MM.1S (cell line): Measurements from ENCODE around the gene KCNK4.

ENCODE experiments used
- DNase-seq: peaks from one replicate; pipeline ENCODE4 v3.0.0-alpha.2; 2015
- H2AFZ ChIP-seq: fragments of 300-600 bp; sonication (generic); 2 replicates; pipeline ENCODE4 v1.6.0; 2016; ENCODE audit warnings: antibody characterized with exemption, low read length
- H3F3A ChIP-seq: fragments of 300-600 bp; sonication (generic); 2 replicates; pipeline ENCODE4 v1.6.1; 2016; ENCODE audit warnings: mild to moderate bottlenecking, antibody characterized with exemption, low read length, moderate library complexity, mixed read lengths; ENCODE audit not compliant: insufficient read depth
- H3K27ac ChIP-seq: fragments of 300-600 bp; sonication (generic); 2 replicates; pipeline ENCODE4 v1.5.1; 2016; ENCODE audit warnings: mild to moderate bottlenecking, low read length
- H3K27me3 ChIP-seq: fragments of 300-600 bp; sonication (generic); replicated peaks from 2 replicates; pipeline ENCODE4 v1.6.0; 2016; ENCODE audit warnings: low read length; ENCODE audit not compliant: insufficient read depth
- H3K36me3 ChIP-seq: fragments of 300-600 bp; sonication (generic); replicated peaks from 2 replicates; pipeline ENCODE4 v1.6.1; 2016; ENCODE audit warnings: mild to moderate bottlenecking, low read length, mixed read lengths; ENCODE audit not compliant: insufficient read depth
- H3K4me1 ChIP-seq: fragments of 300-600 bp; sonication (generic); 2 replicates; pipeline ENCODE4 v1.6.1; 2016; ENCODE audit warnings: low read length, mixed read lengths
- H3K4me2 ChIP-seq: fragments of 300-600 bp; sonication (generic); 2 replicates; pipeline ENCODE4 v1.6.0; 2016; ENCODE audit warnings: low read depth, low read length
- H3K4me3 ChIP-seq: fragments of 300-600 bp; sonication (generic); 2 replicates; pipeline ENCODE4 v1.5.1; 2016; ENCODE audit warnings: low read length, mixed read lengths
- H3K79me2 ChIP-seq: fragments of 300-600 bp; sonication (generic); 2 replicates; pipeline ENCODE4 v1.6.1; 2016; ENCODE audit warnings: mixed run types, low read length, mixed read lengths
- H3K9ac ChIP-seq: fragments of 300-600 bp; sonication (generic); 2 replicates; pipeline ENCODE4 v1.6.1; 2016; ENCODE audit warnings: low read length, mixed read lengths
- H3K9me2 ChIP-seq: fragments of 300-600 bp; sonication (generic); replicated peaks from 2 replicates; pipeline ENCODE4 v1.6.1; 2016; ENCODE audit warnings: mild to moderate bottlenecking, low read length, mixed read lengths; ENCODE audit not compliant: insufficient read depth
- H3K9me3 ChIP-seq: fragments of 300-600 bp; sonication (generic); replicated peaks from 2 replicates; pipeline ENCODE4 v1.6.1; 2016; ENCODE audit warnings: mild to moderate bottlenecking, low read length, mixed read lengths; ENCODE audit not compliant: insufficient read depth
- H4K20me1 ChIP-seq: fragments of 300-600 bp; sonication (generic); 2 replicates; pipeline ENCODE4 v1.6.1; 2016; ENCODE audit warnings: mild to moderate bottlenecking, low read length, moderate library complexity, mixed read lengths; ENCODE audit not compliant: insufficient read depth
- CTCF ChIP-seq: fragments of 300-600 bp; sonication (generic); IDR thresholded peaks from 2 replicates; pipeline ENCODE4 v1.5.1; 2016; ENCODE audit warnings: antibody characterized with exemption, low read length, mixed read lengths
- EZH2 ChIP-seq: fragments of 300-600 bp; sonication (generic); optimal IDR thresholded peaks from 2 replicates; pipeline ENCODE3; 2017; ENCODE audit warnings: low read depth, mild to moderate bottlenecking, antibody characterized with exemption, low read length, mixed read lengths
- EZH2phosphoT487 ChIP-seq: fragments of 300-600 bp; sonication (generic); IDR thresholded peaks from 2 replicates; pipeline ENCODE4 v1.6.1; 2018; ENCODE audit warnings: antibody characterized with exemption, low read length

KCNK4 gene

DNA sequence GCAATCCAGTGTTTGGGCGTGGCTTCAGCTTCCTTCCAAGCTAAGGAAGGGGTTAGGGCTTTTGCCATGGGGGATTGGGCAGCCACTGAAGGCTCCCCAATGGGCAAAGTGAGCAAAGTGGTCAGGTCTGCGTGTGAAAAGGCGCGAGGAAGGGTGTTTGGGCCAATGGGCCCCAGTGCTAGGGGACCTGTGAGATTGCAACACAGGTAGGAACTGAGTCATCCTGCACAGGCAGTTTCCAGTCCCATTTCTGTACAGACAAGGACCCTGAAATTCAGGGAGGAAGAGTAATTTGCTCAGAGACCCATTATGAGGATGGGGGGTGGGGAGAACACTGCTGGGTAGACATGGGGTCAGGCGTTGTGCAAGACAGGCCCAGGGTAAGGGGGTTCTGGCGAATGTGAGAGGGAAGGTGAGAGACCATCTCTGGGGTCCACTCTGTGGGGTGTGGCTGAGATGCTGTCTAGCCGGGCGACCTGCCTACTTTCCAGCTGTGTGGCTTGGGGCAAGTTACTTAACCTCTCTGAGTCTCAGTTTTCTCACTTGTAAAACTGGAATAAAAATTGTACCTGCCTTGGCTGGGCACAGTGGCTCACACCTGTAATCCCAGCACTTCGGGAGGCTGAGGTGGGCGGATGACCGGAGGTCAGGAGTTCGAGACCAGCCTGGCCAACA, 56.2 kb downstream of the KCNK4 start:
- Histone ChIP-seq H3K27me3 (no peaks in the 10 kb centered on the region), H3F3A (0 out of 2 replicates have a peak, but pooled peaks cover 1% of the 10 kb centered on the region), H2AFZ (no peak overlapping the region), H3K9me2 (no peaks in the 10 kb centered on the region), H3K4me1 (no peaks in the 10 kb centered on the region), H3K9me3 (no peaks in the 10 kb centered on the region), H3K4me2 (no peak overlapping the region), H4K20me1 (no peaks in the 10 kb centered on the region), H3K27ac (no peak overlapping the region), H3K79me2 (peaks cover 12% of the 10 kb centered on the region; the same call in 1 of the 2 replicates), H3K36me3 (no peaks in the 10 kb centered on the region), H3K4me3 (no peak overlapping the region), H3K9ac (no peak overlapping the region)
- TF ChIP-seq EZH2 (no peak), EZH2phosphoT487 (no peak), CTCF (no peak)
- no peak for DNase-seq

GRCh38 chr11:64348383-64349024, 57.4 kb downstream of the KCNK4 start:
- no peak overlapping the region for H3K9ac ChIP-seq
- no peak for TF ChIP-seq EZH2phosphoT487
- no peak for TF ChIP-seq EZH2
- no peak for TF ChIP-seq CTCF
- H3K4me3 ChIP-seq, result no peak overlapping the region
- no peak overlapping the region for H2AFZ ChIP-seq
- no peaks in the 10 kb centered on the region for H3K9me3 ChIP-seq
- no peaks in the 10 kb centered on the region for H3K27me3 ChIP-seq
- no peak overlapping the region for H3K4me2 ChIP-seq
- no peak overlapping the region for H3K27ac ChIP-seq
- no peaks in the 10 kb centered on the region for H3K36me3 ChIP-seq
- H3K79me2 ChIP-seq, result peaks cover 5% of the 10 kb centered on the region; the same call in 1 of the 2 replicates
- no peak for DNase-seq
- H4K20me1 ChIP-seq, result no peaks in the 10 kb centered on the region
- no peaks in the 10 kb centered on the region for H3K9me2 ChIP-seq
- no peaks in the 10 kb centered on the region for H3F3A ChIP-seq
- no peaks in the 10 kb centered on the region for H3K4me1 ChIP-seq

DNA sequence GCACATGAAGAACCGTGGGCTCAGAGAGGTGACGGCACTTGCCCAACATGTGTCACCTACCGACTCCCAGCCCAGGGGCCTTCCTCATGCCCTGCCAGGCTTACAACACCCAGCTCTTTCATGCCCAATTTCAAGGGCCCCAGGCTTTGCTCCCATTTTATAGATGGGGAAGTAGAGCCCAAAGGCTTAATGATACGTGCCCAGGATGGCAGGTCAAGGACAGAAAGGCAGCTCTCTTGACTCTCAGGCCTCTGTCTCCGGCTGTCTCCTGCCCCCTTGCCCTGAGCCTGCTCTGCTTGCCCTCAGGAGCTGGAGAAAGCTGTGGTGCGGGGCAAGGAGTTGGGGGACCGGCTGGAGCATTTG, 57.9 kb downstream of the KCNK4 start:
- H3K4me1 ChIP-seq, result no peaks in the 10 kb centered on the region
- no peaks in the 10 kb centered on the region for H3K9me2 ChIP-seq
- H3K79me2 ChIP-seq, result 0 out of 2 replicates have a peak, but pooled peaks cover 3% of the 10 kb centered on the region
- H3K27ac ChIP-seq, result no peak overlapping the region
- no peak overlapping the region for H3K9ac ChIP-seq
- no peak overlapping the region for H2AFZ ChIP-seq
- H3F3A ChIP-seq, result no peaks in the 10 kb centered on the region
- TF ChIP-seq EZH2 (no peak), EZH2phosphoT487 (no peak), CTCF (no peak)
- H4K20me1 ChIP-seq, result no peaks in the 10 kb centered on the region
- H3K9me3 ChIP-seq, result no peaks in the 10 kb centered on the region
- no peaks in the 10 kb centered on the region for H3K36me3 ChIP-seq
- H3K4me3 ChIP-seq, result no peak overlapping the region
- no peak overlapping the region for H3K4me2 ChIP-seq
- DNase-seq, result no peak
- H3K27me3 ChIP-seq, result no peaks in the 10 kb centered on the region
